Measurements from ENCODE around the gene AFAP1L1.

DNA sequence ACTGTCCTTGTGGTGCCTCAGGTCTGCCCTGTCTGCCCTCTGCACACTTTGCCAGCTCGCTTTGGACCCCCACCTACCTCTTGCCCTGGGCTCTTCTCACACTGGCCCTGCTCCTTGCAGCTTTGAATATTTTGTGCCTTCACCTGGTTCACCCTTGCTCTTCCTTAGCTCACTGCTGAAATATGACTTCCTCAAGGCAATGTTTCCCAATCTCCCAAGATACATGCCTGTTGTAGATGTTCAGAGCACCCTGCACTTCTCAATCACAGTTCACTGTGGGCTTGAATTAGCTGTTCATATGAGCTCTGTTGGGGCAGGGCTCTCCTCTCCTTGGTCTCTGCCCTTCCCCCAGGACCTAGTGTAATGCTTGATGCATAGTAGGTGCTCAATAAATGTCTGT, 8.0 kb downstream of the AFAP1L1 start:
- TF ChIP-seq FOXM1 (IDR thresholded peaks at IDR 0.05; ENCODE audit: borderline replicate concordance) = no peak
- no peak for TF ChIP-seq SP1 (IDR thresholded peaks at IDR 0.05)
- no peak for TF ChIP-seq FOXK2 (IDR thresholded peaks at IDR 0.05)
- TF ChIP-seq TARDBP (IDR thresholded peaks at IDR 0.05) = no peak
- no peak for TF ChIP-seq BHLHE40 (IDR thresholded peaks at IDR 0.05; ENCODE audit: borderline replicate concordance)
- TF ChIP-seq ELF4 (IDR thresholded peaks at IDR 0.05) = no peak
- TF ChIP-seq SUZ12 (IDR thresholded peaks at IDR 0.05) = no peak
- TF ChIP-seq CTBP1 (IDR thresholded peaks at IDR 0.05; ENCODE audit: borderline replicate concordance) = no peak
